Ishikawa (cell line): ENCODE data around the gene CDX1.

ENCODE experiments used
- CEBPB ChIP-seq: IDR thresholded peaks from 2 replicates; pipeline ENCODE4 v1.6.1; 2012
- CREB1 ChIP-seq: IDR thresholded peaks from 2 replicates; pipeline ENCODE4 v1.6.1; 2012; ENCODE audit warnings: low read depth
- EGR1 ChIP-seq: IDR thresholded peaks from 2 replicates; pipeline ENCODE4 v1.6.1; 2012
- EP300 ChIP-seq: IDR thresholded peaks from 2 replicates; pipeline ENCODE4 v1.6.1; 2012; ENCODE audit warnings: borderline replicate concordance
- FOXM1 ChIP-seq: IDR thresholded peaks from 2 replicates; pipeline ENCODE4 v1.6.1; 2012; ENCODE audit warnings: low read depth, borderline replicate concordance
- NFIC ChIP-seq: IDR thresholded peaks from 2 replicates; pipeline ENCODE4 v1.6.1; 2012
- RAD21 ChIP-seq: IDR thresholded peaks from 2 replicates; pipeline ENCODE4 v1.6.1; 2012; ENCODE audit warnings: low read depth
- REST ChIP-seq: IDR thresholded peaks from 2 replicates; pipeline ENCODE4 v1.6.1; 2012; ENCODE audit warnings: low read depth, mild to moderate bottlenecking
- TAF1 ChIP-seq: IDR thresholded peaks from 2 replicates; pipeline ENCODE4 v1.6.1; 2012; ENCODE audit warnings: low read depth, mild to moderate bottlenecking
- TCF12 ChIP-seq: IDR thresholded peaks from 2 replicates; pipeline ENCODE4 v1.6.1; 2012; ENCODE audit warnings: low read depth
- TEAD4 ChIP-seq: IDR thresholded peaks from 2 replicates; pipeline ENCODE4 v1.6.1; 2012
- YY1 ChIP-seq: IDR thresholded peaks from 2 replicates; pipeline ENCODE4 v1.6.1; 2012; ENCODE audit warnings: low read depth
- ZBTB7A ChIP-seq: IDR thresholded peaks from 2 replicates; pipeline ENCODE4 v1.6.1; 2012; ENCODE audit warnings: low read depth
- TF ChIP-seq, protein P1 (sequence below): IDR thresholded peaks from 2 replicates; pipeline ENCODE4 v1.6.1; 2012
- TF ChIP-seq, protein P2 (sequence below): IDR thresholded peaks from 2 replicates; pipeline ENCODE4 v1.6.1; 2012

CDX1 gene

DNA sequence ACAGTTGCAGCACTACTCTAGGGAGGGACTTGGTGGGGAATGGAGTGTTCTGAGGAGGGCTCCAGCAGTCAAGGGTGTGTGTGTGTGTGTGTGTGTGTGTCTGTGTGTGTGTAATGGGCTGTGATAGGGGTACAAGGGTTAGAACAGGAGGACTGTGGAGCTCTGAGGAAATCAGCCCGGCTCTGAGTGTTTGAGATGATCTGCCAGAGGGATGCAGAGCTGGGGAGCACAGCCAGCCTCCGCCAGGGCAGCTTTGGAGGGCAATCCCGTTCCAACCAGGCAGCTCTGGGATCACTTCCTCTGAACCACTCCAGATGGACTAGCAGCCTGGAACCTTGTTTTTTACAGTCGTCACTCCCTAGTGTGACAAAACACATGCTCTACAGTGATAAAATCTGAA, 20.3 kb downstream of the CDX1 start:
- TF ChIP-seq EGR1 (no peak), ZBTB7A (no peak), FOXM1 (no peak), YY1 (no peak), REST (no peak), CEBPB (no peak), TEAD4 (no peak), NFIC (no peak), CREB1 (no peak)

DNA sequence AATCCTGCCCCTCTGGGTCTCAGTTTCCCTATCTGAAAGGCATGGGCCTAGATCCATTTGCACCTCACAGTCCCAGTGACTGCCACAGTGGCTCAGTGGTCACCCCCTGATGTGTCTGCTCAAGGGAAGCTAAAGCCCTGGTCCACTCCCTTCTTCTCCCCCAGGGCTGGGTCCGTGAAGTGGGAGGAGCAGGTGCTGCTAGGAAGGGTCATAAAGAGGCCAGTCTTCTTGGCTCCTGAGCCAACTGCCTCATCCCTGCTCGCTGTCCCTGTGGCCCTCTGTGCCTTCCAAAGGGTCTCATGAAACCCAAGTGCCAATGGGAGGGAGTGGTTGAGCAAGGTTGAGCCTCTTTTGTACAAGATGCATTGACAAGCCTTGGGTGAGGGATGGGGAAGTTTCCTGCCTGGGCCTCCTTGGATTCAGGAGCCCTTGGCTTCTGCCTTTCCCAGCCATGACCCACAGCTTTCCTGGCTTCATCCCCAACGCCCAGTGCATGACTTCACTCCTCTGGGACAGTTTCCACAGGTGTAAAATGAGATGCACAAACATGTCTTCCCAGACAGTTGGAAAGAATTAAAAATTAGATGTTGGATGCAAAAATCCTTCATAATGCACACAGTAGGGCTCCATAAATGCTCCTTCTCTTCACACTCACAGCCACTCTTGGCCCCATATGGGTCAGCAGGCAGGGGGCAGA, 21.7 kb downstream of the CDX1 start:
- TF ChIP-seq TAF1 (no peak), RAD21 (no peak)

GRCh38 chr5:150189326-150189725, 22.7 kb downstream of the CDX1 start:
- no peak for TF ChIP-seq RAD21
- TF ChIP-seq NFIC, result no peak
- no peak for TF ChIP-seq EP300
- TF ChIP-seq FOXM1, result no peak
- TF ChIP-seq CREB1, result no peak
- no peak for TF ChIP-seq TEAD4
- TF ChIP-seq YY1, result no peak
- TF ChIP-seq, protein P1, sequence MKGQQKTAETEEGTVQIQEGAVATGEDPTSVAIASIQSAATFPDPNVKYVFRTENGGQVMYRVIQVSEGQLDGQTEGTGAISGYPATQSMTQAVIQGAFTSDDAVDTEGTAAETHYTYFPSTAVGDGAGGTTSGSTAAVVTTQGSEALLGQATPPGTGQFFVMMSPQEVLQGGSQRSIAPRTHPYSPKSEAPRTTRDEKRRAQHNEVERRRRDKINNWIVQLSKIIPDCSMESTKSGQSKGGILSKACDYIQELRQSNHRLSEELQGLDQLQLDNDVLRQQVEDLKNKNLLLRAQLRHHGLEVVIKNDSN, result no peak
- TF ChIP-seq REST, result no peak
- TF ChIP-seq, protein P2, sequence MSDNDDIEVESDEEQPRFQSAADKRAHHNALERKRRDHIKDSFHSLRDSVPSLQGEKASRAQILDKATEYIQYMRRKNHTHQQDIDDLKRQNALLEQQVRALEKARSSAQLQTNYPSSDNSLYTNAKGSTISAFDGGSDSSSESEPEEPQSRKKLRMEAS, result no peak
- no peak for TF ChIP-seq CEBPB
- TF ChIP-seq EGR1, result no peak
- no peak for TF ChIP-seq TAF1
- TF ChIP-seq ZBTB7A, result no peak

DNA sequence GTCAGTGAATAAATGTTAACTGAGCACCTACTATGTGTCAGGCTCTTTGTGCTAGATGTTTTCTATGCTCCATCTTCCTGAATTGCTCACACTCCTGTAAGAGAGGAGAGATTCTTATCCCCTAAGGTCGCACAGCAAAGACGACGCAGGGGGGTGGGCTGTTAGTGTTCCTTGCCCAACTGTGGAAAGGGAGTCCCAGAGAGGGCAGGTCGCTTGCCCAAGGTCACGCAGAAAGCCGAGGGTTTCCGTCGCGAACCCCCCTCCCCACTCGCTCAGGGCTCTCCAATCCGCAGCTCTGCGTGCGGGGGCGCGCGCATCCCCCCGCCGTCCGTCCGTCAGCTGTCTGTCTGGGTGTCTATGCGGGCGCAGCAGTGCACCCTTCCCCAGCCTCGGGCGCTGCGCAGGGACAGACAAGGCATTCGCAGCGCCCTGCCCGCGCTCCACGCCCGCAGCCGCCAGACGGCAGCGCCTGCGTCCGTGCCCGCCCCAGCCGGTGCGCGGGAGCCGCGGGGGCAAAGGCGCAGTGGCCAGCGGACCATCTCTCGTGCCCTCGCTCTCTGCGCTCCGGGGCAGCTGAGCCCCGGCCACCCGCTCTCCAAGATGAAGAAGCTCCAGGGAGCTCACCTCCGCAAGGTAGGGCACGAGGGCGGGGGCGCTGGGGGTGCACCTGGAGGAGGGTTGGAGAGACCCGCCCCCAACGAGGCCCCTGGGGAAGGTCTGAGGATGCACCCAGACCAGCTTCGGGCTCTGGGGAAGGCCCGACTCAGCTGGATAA, 23.3 kb downstream of the CDX1 start, which contains the start of gene SLC6A7:
Gene SLC6A7, plus strand, starts transcription at position 335 of the 775 bp plus-strand sequence. Its CDS starts 266 bp downstream, at position 601.
- TF ChIP-seq YY1, result no peak
- no peak for TF ChIP-seq RAD21
- TF ChIP-seq EP300, result no peak
- no peak for TF ChIP-seq EGR1
- TF ChIP-seq, protein P1, result no peak
- no peak for TF ChIP-seq TCF12

DNA sequence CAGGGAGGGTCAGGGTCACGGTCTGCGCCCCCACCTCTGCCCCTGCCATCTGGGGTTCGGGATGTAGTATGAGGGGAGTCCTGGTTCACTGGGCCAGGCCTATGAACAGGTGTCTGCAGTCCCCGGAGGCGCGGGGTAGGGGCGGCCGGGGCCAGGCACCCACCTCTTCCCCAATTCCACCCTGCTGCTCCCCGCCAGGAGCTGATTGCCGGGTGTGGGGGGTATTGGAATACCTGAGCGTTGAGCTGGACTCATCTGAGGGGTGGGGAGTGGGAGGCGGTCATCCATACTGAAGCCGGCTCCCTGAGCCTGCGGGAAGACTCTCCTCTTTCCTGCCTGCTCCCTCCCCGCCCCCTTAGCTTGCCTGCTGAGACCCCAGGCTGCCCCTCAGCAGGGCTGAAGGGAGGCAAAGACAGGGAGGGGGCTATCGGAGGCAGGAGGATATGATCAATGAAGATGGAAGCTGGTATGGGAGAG, 24.0 kb downstream of the CDX1 start:
- TF ChIP-seq TCF12 (no peak), CREB1 (no peak), CEBPB (no peak), TEAD4 (no peak), EGR1 (no peak), YY1 (no peak)

DNA sequence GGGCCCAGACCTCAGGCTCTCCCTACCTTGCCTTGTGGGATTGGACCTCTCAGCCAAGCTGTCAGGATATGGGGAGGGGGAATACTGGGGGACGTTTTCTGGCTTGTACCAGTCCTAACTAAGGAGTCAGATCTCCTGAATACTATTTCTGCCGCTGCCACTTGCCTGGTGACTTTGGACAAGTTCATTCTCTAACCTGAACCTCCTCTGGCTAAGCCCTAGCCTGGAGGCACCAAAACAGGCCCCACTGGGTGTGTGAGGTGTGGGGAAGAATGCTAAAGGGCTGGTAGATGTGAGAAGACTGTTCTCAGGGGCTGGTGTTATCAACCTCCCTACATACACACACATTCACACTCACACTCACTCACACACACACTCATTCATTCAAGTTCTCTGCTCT, 24.4 kb downstream of the CDX1 start:
- TF ChIP-seq, protein P1, result no peak
- TF ChIP-seq YY1 (no peak), EGR1 (no peak), ZBTB7A (no peak), CEBPB (no peak), REST (no peak), FOXM1 (no peak), TCF12 (no peak), NFIC (no peak)
- TF ChIP-seq, protein P2, result no peak
